HepG2 (cell line): Measurements from ENCODE around the gene VEGFB. TPM values are rescaled to one million over a fixed set of nuclear protein-coding genes. Genes with fewer than 3 reads are reported as not detected.

Source experiments
- ADNP ChIP-seq: sonication (generic); formaldehyde crosslinking; IDR thresholded peaks from 2 replicates; pipeline ENCODE4 v1.4.0; 2020; ENCODE audit warnings: missing genetic modification reagents
- BRD4 ChIP-seq: sonication (generic); formaldehyde crosslinking; IDR thresholded peaks from 2 replicates; pipeline ENCODE4 v1.4.0; 2020; ENCODE audit warnings: missing genetic modification reagents
- CBX5 ChIP-seq: sonication (generic); formaldehyde crosslinking; IDR thresholded peaks from 2 replicates; pipeline ENCODE4 v1.4.0; 2020; ENCODE audit warnings: missing genetic modification reagents, borderline replicate concordance
- HNRNPL ChIP-seq: fragments of 200-400 bp; formaldehyde crosslinking; IDR thresholded peaks from 2 replicates; pipeline ENCODE4 v1.6.1; 2017; ENCODE audit warnings: mild to moderate bottlenecking, low read depth, low read length
- KLF12 ChIP-seq: sonication (generic); formaldehyde crosslinking; IDR thresholded peaks from 2 replicates; pipeline ENCODE4 v1.4.0; 2020; ENCODE audit warnings: missing genetic modification reagents, borderline replicate concordance
- MIER3 ChIP-seq: IDR thresholded peaks from 2 replicates; pipeline ENCODE4 v1.6.1; 2016; ENCODE audit warnings: missing compliant biosample characterization, borderline replicate concordance
- REXO4 ChIP-seq: sonication (generic); formaldehyde crosslinking; IDR thresholded peaks from 2 replicates; pipeline ENCODE4 v1.8.0; 2022; ENCODE audit warnings: missing genetic modification reagents, mild to moderate bottlenecking, borderline replicate concordance
- SIN3A ChIP-seq: IDR thresholded peaks from 2 replicates; pipeline ENCODE4 v1.6.1; 2011; ENCODE audit warnings: low read depth, mild to moderate bottlenecking, control low read depth, low read length, borderline replicate concordance
- SIX1 ChIP-seq: sonication (generic); formaldehyde crosslinking; IDR thresholded peaks from 2 replicates; pipeline ENCODE4 v1.4.0; 2020; ENCODE audit warnings: missing genetic modification reagents, borderline replicate concordance
- SIX4 ChIP-seq: sonication (generic); formaldehyde crosslinking; IDR thresholded peaks from 2 replicates; pipeline ENCODE4 v1.4.0; 2020; ENCODE audit warnings: missing genetic modification reagents
- SP2 ChIP-seq: sonication (generic); formaldehyde crosslinking; IDR thresholded peaks from 2 replicates; pipeline ENCODE4 v1.5.1; 2020; ENCODE audit warnings: mild to moderate bottlenecking, missing genetic modification reagents
- ZMAT3 ChIP-seq: sonication (generic); formaldehyde crosslinking; conservative IDR thresholded peaks from 2 replicates; pipeline ENCODE4 v1.7.0; 2021; ENCODE audit warnings: missing genetic modification reagents
- ZNF44 ChIP-seq: sonication (generic); formaldehyde crosslinking; IDR thresholded peaks from 2 replicates; pipeline ENCODE4 v1.5.1; 2020; ENCODE audit warnings: mild to moderate bottlenecking, missing genetic modification reagents
- ZNF468 ChIP-seq: sonication (generic); formaldehyde crosslinking; IDR thresholded peaks from 2 replicates; pipeline ENCODE4 v1.8.0; 2022; ENCODE audit warnings: mild to moderate bottlenecking, moderate library complexity, missing genetic modification reagents
- ZNF777 ChIP-seq: sonication (generic); formaldehyde crosslinking; IDR thresholded peaks from 2 replicates; pipeline ENCODE4 v1.4.0; 2020; ENCODE audit warnings: missing genetic modification reagents
- ZSCAN22 ChIP-seq: sonication (generic); formaldehyde crosslinking; IDR thresholded peaks from 2 replicates; pipeline ENCODE4 v1.4.0; 2020; ENCODE audit warnings: mild to moderate bottlenecking, missing genetic modification reagents
- polyA plus RNA-seq, 8 experiments: library from polyadenylated mRNA; depleted of rRNA in 3 of 8; stranded (reverse) in 7 of 8; unstranded in 1 of 8; fragments of >200 nt; fragmentation: Illumina TruSeq in 4 of 8; extraction: Trizol in 4 of 8; gene quantifications; 2 replicates each; pipeline versions ENCODE4 v1.2.1 to v1.2.3, GENCODE V29; 2011 to 2016; ENCODE audit warnings: low read depth in 4 of 8, missing spikeins in 1 of 8, mixed read lengths in 1 of 8; ENCODE audit not compliant: insufficient read depth in 1 of 8
- total RNA-seq, 5 experiments: library from RNA; depleted of rRNA; stranded (reverse); fragments of >200 nt; fragmentation: Illumina TruSeq; extraction: Trizol; gene quantifications; 2 replicates each; pipeline ENCODE4 v1.2.3, GENCODE V29; 2016; ENCODE audit warnings: low read depth in 1 of 5
- TF ChIP-seq, protein P1 (sequence below): sonication (generic); formaldehyde crosslinking; IDR thresholded peaks from 2 replicates; pipeline ENCODE4 v1.5.1; 2020; ENCODE audit warnings: mild to moderate bottlenecking, missing genetic modification reagents, moderate library complexity
- TF ChIP-seq, protein P2 (sequence below): sonication (generic); formaldehyde crosslinking; IDR thresholded peaks from 2 replicates; pipeline ENCODE4 v1.8.0; 2022; ENCODE audit warnings: mild to moderate bottlenecking, missing genetic modification reagents
- TF ChIP-seq, protein P3 (sequence below): sonication (generic); formaldehyde crosslinking; IDR thresholded peaks from 2 replicates; pipeline ENCODE4 v1.4.0; 2020; ENCODE audit warnings: low read depth, mild to moderate bottlenecking, missing genetic modification reagents
- TF ChIP-seq, protein P4 (sequence below), 2 experiments: sonication (generic) in 1 of 2; formaldehyde crosslinking in 1 of 2; IDR thresholded peaks; 2 replicates each; pipeline versions ENCODE4 v1.6.1 to v1.9.0; 2014 to 2022; ENCODE audit warnings: antibody characterized with exemption in 1 of 2, borderline replicate concordance in 1 of 2, inconsistent platforms in 1 of 2, low read depth in 1 of 2, missing genetic modification reagents in 1 of 2

The VEGFB gene
- total and polyA plus RNA-seq, 2 of the 13 experiments (the other 11 are each of a cell fraction or from before 2014, with no cell fraction given) = 9.0 to 11.3 TPM

DNA sequence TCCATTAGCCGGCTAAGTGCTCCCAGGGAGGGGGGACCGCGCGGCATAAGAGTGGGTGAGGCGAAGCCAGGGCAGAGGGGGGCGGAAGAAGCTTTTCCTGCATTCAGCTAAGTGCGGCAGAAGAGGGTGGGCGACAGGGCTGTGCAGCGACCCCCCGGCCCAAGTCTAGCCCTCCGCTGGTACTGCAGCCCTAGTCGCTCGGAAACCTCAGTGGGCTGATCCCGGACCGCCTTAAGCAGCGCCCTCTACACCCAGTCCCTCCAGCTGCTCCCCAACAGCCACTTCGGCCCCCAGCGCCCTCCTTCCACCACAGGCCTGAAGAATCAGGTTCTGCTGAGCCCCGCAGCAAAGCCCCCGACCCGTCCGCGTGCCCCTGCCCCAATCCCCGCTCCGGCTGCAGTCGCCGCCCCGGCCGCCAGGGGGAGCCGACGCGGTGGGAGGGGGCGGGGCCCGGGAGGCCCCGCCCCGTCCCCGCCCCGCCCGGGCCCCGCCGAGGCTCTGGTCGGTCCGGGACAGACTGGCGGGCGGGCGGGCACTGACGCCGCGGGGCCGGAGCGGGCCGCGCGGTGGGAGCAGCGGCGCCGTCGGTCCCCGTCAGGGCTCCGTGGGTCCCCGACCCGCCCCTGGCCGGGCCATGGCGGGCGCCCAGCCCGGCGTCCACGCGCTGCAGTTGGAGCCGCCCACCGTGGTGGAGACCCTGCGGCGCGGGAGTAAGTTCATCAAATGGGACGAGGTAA lies 16.8 kb downstream of the VEGFB start, which contains the start of gene PLCB3 (continued):
- 0 out of 2 replicates have a peak, but pooled peaks have one; percentile 38 for TF ChIP-seq SP2
- TF ChIP-seq ZNF468 (CRISPR knock-in tag) = no peak
- no peak for TF ChIP-seq SIX4 (CRISPR knock-in tag)
- TF ChIP-seq ZMAT3 = no peak
- no peak for TF ChIP-seq CBX5
- no peak for TF ChIP-seq HNRNPL
- TF ChIP-seq MIER3 (CRISPR knock-in tag) = no peak
- no peak for TF ChIP-seq ZNF44 (CRISPR knock-in tag)
- no peak for TF ChIP-seq ZSCAN22 (CRISPR knock-in tag)
- no peak for TF ChIP-seq KLF12
- TF ChIP-seq, protein P1, sequence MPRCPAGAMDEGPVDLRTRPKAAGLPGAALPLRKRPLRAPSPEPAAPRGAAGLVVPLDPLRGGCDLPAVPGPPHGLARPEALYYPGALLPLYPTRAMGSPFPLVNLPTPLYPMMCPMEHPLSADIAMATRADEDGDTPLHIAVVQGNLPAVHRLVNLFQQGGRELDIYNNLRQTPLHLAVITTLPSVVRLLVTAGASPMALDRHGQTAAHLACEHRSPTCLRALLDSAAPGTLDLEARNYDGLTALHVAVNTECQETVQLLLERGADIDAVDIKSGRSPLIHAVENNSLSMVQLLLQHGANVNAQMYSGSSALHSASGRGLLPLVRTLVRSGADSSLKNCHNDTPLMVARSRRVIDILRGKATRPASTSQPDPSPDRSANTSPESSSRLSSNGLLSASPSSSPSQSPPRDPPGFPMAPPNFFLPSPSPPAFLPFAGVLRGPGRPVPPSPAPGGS (CRISPR knock-in tag) = 0 out of 2 replicates have a peak, but pooled peaks have one; percentile 12
- no peak for TF ChIP-seq ADNP (CRISPR knock-in tag)
- TF ChIP-seq, protein P2, sequence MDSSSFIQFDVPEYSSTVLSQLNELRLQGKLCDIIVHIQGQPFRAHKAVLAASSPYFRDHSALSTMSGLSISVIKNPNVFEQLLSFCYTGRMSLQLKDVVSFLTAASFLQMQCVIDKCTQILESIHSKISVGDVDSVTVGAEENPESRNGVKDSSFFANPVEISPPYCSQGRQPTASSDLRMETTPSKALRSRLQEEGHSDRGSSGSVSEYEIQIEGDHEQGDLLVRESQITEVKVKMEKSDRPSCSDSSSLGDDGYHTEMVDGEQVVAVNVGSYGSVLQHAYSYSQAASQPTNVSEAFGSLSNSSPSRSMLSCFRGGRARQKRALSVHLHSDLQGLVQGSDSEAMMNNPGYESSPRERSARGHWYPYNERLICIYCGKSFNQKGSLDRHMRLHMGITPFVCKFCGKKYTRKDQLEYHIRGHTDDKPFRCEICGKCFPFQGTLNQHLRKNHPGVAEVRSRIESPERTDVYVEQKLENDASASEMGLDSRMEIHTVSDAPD = no peak
- no peak for TF ChIP-seq REXO4 (CRISPR knock-in tag)
- TF ChIP-seq, protein P3, sequence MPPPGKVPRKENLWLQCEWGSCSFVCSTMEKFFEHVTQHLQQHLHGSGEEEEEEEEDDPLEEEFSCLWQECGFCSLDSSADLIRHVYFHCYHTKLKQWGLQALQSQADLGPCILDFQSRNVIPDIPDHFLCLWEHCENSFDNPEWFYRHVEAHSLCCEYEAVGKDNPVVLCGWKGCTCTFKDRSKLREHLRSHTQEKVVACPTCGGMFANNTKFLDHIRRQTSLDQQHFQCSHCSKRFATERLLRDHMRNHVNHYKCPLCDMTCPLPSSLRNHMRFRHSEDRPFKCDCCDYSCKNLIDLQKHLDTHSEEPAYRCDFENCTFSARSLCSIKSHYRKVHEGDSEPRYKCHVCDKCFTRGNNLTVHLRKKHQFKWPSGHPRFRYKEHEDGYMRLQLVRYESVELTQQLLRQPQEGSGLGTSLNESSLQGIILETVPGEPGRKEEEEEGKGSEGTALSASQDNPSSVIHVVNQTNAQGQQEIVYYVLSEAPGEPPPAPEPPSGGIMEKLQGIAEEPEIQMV (CRISPR knock-in tag) = no peak
- peak; percentile 19; the same call in 1 of the 2 replicates for TF ChIP-seq SIN3A
- TF ChIP-seq, protein P4, sequence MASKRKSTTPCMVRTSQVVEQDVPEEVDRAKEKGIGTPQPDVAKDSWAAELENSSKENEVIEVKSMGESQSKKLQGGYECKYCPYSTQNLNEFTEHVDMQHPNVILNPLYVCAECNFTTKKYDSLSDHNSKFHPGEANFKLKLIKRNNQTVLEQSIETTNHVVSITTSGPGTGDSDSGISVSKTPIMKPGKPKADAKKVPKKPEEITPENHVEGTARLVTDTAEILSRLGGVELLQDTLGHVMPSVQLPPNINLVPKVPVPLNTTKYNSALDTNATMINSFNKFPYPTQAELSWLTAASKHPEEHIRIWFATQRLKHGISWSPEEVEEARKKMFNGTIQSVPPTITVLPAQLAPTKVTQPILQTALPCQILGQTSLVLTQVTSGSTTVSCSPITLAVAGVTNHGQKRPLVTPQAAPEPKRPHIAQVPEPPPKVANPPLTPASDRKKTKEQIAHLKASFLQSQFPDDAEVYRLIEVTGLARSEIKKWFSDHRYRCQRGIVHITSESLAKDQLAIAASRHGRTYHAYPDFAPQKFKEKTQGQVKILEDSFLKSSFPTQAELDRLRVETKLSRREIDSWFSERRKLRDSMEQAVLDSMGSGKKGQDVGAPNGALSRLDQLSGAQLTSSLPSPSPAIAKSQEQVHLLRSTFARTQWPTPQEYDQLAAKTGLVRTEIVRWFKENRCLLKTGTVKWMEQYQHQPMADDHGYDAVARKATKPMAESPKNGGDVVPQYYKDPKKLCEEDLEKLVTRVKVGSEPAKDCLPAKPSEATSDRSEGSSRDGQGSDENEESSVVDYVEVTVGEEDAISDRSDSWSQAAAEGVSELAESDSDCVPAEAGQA (IDR thresholded peaks at IDR 0.05; ENCODE audit: low read depth) = no peak
- TF ChIP-seq, protein P4 (CRISPR knock-in tag; IDR thresholded peaks at IDR 0.05; ENCODE audit: borderline replicate concordance) = no peak
- TF ChIP-seq ZNF777 (CRISPR knock-in tag) = peak; percentile 56; the same call in 1 of the 2 replicates
- TF ChIP-seq BRD4 (CRISPR knock-in tag) = no peak
- TF ChIP-seq SIX1 (CRISPR knock-in tag) = no peak
